Neutrophil (primary cell): ENCODE results near the gene KRT39.
A peak's percentile ranks its signal among the peaks of the same experiment; 100 is the strongest.

Experiments used
- H3K27ac ChIP-seq: fragments of 200-600 bp; sonication (generic); 2 replicates; pipeline ENCODE4 v1.5.1; 2016; ENCODE audit warnings: mild to moderate bottlenecking, moderate library complexity
- H3K27me3 ChIP-seq: fragments of 200-600 bp; sonication (generic); 2 replicates; pipeline ENCODE4 v1.6.0; 2016; ENCODE audit warnings: mild to moderate bottlenecking
- H3K36me3 ChIP-seq: fragments of 200-600 bp; sonication (generic); 2 replicates; pipeline ENCODE4 v1.5.1; 2017
- H3K4me1 ChIP-seq, 2 experiments: fragments of 200-600 bp in 1 of 2; sonication (generic) in 1 of 2; 1 replicate in 1 of 2; 2 replicates in 1 of 2; pipeline versions ENCODE4 v1.5.1 to v1.6.1; 2013 to 2016; ENCODE audit warnings: low read depth in 1 of 2, low read length in 1 of 2, mild to moderate bottlenecking in 1 of 2, moderate library complexity in 1 of 2; ENCODE audit not compliant: control insufficient read depth in 1 of 2, insufficient read depth in 1 of 2
- H3K4me3 ChIP-seq, 2 experiments: fragments of 200-600 bp in 1 of 2; sonication (generic) in 1 of 2; 1 replicate in 1 of 2; 2 replicates in 1 of 2; pipeline ENCODE4 v1.5.1; 2013 to 2016; ENCODE audit warnings: low read depth in 1 of 2, low read length in 1 of 2, mild to moderate bottlenecking in 1 of 2, moderate library complexity in 1 of 2
- H3K9me3 ChIP-seq: fragments of 200-600 bp; sonication (generic); 2 replicates; pipeline ENCODE4 v1.5.1; 2016
- TF ChIP-seq, protein P1 (sequence below): fragments of 200-600 bp; sonication (generic); IDR thresholded peaks from 2 replicates; pipeline ENCODE4 v1.5.1; 2016; ENCODE audit warnings: antibody characterized with exemption

The KRT39 gene

DNA sequence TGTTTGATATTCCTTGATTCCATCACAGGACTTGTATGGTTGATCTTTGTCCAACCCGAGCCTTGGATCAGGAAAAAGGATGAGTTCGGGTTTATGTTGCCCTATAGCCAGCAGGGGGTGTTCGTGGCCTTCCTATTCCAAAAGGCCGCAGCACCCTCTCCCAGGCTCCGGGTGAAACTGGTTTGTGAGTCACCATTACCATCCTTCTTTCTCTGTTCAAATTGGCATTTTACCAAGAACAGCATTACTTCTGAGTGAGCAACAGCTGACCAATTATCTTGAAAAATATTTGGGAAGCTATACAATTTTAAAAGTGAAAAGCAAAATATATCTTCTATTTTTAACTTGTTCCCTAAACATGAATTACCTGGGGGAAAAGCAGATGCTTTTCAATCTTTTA is 57.4 kb downstream of the KRT39 start:
- H3K4me1 ChIP-seq, result peaks cover 53 to 56% of the 10 kb centered on the region in 2 experiments
- H3K27ac ChIP-seq, result peak overlapping the region; percentile 90
- peaks cover 24% of the 10 kb centered on the region for H3K27me3 ChIP-seq
- peaks cover 4% of the 10 kb centered on the region for H3K36me3 ChIP-seq
- TF ChIP-seq, protein P1, sequence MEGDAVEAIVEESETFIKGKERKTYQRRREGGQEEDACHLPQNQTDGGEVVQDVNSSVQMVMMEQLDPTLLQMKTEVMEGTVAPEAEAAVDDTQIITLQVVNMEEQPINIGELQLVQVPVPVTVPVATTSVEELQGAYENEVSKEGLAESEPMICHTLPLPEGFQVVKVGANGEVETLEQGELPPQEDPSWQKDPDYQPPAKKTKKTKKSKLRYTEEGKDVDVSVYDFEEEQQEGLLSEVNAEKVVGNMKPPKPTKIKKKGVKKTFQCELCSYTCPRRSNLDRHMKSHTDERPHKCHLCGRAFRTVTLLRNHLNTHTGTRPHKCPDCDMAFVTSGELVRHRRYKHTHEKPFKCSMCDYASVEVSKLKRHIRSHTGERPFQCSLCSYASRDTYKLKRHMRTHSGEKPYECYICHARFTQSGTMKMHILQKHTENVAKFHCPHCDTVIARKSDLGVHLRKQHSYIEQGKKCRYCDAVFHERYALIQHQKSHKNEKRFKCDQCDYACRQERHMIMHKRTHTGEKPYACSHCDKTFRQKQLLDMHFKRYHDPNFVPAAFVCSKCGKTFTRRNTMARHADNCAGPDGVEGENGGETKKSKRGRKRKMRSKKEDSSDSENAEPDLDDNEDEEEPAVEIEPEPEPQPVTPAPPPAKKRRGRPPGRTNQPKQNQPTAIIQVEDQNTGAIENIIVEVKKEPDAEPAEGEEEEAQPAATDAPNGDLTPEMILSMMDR, result peak; percentile 78
- H3K9me3 ChIP-seq, result no peaks in the 10 kb centered on the region
- peak overlapping the region in 1 of 2 experiments; percentile 14 for H3K4me3 ChIP-seq
